ENCODE data around the gene HRNR. TPM values are rescaled to one million over a fixed set of nuclear protein-coding genes. Genes with fewer than 3 reads are reported as not detected.

HRNR gene
- total RNA-seq = not detected in 2 replicates

GRCh38 chr1:152224093-152224492, at the start of gene HRNR:
Gene HRNR (minus strand): TSS chr1:152224193. CDS start chr1:152223253, 940 bp downstream.

Other genes with a start within 250 kb of the HRNR start
- gene S100A10, start 230.3 kb downstream of the HRNR start, total RNA-seq = 131 and 191 TPM in 2 replicates
- 77.9 and 105 TPM in 2 replicates for gene S100A11, start 187.2 kb downstream of the HRNR start, total RNA-seq
- not detected in 2 replicates for gene TCHHL1, start 135.1 kb downstream of the HRNR start, total RNA-seq
- 0.03 TPM in 1 of 2 replicates, not detected in the other for gene TCHH, start 108.7 kb downstream of the HRNR start, total RNA-seq
- not detected in 2 replicates for gene RPTN, start 65.0 kb downstream of the HRNR start, total RNA-seq
- under 0.01 and 0.23 TPM in 2 replicates for gene FLG, start 101.0 kb upstream of the HRNR start, total RNA-seq
- gene FLG2, start 135.8 kb upstream of the HRNR start, total RNA-seq = not detected in 2 replicates
- not detected in 2 replicates for gene CRNN, start 190.1 kb upstream of the HRNR start, total RNA-seq

All from smooth muscle cell of the pulmonary artery (primary cell).